GM19455 (cell line): Measurements from ENCODE around the gene ANKHD1.
"Not testable (repeated sequence)": the region's sequence is repeated elsewhere in the genome, so short reads cannot be mapped to it uniquely, and the experiment has no call there.

Source experiments
- ATAC-seq: cut with Tn5 transposase; IDR thresholded peaks from one replicate; pipeline ENCODE4 v1.9.1; 2021; ENCODE audit not compliant: unreplicated experiment

Gene ANKHD1

DNA sequence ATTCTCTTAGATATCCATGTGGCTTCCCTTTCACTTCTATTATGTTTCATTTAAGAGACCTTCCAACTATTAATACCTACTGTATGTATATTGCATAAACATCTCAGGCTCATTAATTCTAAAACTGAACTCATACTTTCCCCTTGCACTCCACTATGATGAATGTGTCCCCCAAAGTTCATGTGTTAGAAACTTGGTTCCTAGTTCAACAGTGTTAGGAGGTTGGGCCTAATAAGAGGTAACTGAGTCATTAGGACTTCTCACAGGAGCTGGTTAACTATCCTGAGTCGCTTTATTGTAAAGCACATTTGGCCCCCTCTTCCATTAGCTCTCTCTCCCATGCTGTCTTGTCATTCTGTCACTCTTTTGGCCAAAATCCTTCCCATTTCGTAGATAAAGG lies 22.0 kb downstream of the ANKHD1 start:
- ATAC-seq, result no peak

DNA sequence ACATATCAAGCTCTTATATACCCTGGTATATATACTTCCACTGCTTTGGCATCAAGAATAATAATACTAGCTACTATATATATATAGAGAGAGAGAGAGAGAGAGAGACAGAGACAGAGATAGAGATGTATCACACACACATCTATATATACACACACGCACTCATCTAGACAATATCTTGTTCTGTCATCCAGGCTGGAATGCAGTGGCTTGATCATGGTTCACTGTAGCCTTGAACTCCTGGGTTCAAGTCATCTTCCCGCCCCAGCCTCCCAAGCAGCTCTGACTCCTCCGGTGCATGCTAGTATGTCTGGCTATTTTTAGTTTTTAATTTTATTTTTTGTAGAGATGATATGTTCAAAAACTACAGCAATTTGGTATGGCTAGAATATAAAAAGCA lies 22.5 kb downstream of the ANKHD1 start:
- no peak for ATAC-seq

DNA sequence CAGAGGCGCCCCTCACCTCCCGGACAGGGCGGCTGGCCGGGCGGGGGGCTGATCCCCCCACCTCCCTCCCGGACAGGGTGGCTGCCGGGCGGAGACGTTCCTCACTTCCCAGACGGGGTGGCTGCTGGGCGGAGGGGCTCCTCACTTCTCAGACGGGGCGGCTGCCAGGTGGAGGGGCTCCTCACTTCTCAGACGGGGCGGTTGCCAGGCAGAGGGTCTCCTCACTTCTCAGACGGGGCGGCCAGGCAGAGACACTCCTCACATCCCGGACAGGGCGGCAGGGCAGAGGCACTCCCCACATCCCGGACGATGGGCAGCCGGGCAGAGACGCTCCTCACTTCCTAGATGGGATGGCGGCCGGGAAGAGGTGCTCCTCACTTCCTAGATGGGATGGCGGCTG lies 26.1 kb downstream of the ANKHD1 start:
- ATAC-seq, result not testable (repeated sequence)

DNA sequence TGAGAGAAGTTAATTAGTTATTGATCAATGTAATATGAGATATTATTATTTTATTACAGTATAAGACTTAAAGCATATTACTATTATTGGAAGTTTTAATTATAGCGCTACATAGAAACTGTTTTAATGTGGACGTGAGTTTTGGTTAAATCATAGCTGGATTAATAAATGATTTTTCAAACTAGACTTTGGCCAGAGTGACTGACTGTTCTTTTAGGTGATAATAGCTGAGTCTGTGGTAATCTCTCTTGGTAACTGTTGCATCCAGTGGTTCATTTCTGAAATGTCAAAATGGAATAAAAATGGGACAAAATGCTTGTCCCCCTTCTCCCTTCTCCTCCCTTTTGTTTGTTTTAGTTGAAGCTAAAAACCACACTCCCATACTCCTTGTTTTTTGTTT lies 28.1 kb downstream of the ANKHD1 start:
- no peak for ATAC-seq

DNA sequence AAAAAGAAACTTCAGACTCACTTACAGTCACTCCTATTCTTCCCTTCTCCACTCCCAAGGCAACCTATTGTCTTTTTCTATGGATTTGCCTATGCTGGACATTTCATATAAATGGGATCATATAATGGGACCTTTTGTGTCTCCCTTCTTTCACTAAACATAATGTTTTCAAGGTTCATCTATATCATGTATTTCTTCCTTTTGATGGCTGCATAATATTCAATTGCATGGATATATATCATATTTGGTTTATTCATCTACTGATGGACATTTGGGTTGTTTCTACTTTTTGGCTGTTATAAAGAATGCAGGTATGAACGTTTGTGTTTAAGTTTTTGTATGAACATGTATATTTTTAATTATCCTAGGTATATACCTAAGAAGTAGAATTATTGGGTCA lies 30.6 kb downstream of the ANKHD1 start:
- no peak for ATAC-seq

DNA sequence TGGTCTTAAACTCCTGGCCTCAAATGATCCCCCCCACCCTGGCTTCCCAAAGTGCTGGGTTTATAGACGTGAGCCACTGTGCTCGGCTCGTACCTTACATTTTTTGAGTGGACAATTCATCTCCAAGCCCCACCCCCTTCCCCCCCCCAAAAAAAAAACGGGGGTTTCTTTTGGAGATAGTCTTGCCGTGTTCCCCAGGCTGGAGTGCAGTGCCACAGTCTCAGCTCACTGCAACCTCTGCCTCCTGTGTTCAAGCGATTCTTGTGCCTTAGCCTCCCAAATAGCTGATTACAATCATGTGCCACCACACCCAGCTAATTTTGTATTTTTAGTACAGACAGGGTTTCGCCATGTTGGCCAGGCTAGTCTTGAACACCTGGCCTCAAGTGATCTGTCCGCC lies 31.3 kb downstream of the ANKHD1 start:
- ATAC-seq, result no peak

DNA sequence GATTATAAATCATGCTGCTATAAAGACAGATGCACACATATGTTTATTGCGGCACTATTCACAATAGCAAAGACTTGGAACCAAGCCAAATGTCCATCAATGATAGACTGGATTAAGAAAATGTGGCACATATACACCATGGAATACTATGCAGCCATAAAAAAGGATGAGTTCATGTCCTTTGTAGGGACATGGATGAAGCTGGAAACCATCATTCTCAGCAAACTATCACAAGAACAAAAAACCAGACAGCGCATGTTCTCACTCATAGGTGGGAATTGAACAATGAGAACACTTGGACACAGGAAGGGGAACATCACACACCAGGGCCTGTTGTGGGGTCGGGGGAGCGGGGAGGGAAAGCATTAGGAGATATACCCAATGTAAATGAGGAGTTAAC lies 55.7 kb downstream of the ANKHD1 start:
- ATAC-seq, result not testable (repeated sequence)

DNA sequence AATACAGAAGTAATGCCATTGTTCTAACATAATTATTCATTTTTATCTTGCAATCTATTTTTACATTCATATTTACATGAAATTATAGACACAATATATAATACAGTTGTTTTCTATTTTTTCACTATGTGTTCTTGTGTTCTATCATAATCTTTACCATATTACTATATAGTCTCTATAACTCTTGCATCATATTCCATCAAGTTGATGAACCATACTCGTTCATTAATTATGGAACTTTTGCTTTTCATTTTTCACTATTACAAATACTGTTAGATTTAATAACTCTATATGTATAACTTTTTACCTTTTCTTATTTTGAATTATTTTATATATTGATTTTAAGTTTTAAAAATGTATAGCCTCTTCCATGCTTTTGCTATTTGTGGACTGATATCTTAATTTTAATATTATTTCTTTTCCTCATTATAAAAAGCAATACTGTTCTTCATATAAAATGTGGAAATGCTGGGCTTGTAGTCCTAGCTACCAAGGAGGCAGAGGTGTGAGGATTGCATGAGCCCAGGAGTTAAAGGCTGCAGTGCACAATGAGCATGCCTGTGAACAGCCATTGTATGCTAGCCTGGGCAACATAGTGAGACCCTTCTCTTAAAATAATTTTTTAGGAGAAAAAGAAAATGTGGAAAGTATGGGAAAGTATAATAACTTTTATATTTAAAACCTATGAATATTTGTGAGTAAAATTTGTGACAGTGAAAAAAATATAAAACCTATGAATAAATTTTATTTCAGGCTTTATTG lies 65.5 kb downstream of the ANKHD1 start:
- no peak for ATAC-seq

DNA sequence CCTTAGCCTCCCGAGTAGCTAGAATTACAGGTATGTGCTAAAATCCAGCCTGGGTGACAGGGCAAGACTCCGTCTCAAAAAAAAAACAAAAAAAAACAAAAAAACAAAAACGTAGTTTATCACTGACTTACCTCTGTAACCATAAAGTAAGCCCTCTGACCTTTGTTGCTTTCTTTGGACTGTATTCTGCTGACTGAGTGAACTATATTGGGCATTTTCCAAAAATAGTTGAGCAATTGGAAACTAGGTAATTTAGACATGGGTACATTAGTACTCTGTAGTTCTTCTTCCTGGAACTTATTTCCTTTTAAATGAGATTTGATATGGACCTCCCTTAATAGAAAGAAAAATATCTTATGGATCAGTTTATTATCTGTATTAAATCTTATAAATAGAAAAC lies 66.6 kb downstream of the ANKHD1 start:
- no peak for ATAC-seq

DNA sequence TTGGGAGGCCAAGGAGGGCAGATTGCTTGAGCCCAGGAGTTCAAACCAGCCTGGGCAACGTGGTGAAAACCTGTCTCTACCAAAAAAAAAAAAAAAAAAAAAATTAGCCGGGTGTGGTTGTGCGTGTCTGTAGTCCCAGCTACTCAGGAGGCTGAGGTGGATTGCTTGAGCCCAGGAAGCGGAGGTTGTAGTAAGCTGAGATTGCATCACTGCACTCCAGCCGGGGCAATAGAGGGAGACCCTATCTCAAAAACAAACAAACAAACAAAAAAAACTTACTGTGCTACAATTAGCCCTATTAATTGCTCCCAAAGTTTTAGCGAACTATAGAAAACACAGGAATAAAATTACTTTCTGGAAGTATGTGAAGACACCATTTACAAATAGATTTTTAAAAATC lies 67.6 kb downstream of the ANKHD1 start:
- ATAC-seq, result no peak

DNA sequence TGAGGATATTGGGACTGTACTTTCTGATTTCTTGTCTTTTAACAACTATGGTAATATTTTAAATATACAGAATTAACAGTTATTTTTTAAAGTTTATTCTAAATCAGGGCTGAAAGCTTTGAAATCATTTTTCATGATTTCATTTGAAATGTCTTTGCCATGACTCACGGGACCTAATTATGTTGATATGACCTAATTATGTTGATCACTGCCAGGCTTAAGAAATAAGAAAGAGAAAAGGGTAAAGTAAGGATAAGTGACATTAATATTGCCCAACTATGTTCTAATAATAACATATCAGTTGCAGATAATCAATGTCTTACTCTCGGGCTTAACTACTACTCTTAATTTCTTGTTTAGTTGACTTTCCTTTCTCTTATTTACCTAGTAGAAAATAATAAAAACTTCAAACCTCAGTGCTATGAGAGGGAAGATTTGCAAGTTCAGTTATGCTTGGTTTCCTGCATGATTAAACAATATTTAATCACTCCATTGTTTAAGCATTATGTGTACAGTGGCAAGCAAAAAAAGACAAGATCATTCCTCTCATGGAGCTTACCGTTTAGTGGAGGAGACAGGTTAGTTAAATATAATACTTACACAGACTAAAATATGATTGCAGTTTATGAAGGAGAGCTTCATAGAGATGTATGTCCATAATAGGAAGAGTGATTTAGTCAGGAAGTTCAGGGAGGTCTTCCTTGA lies 78.8 kb downstream of the ANKHD1 start:
- ATAC-seq, result no peak

DNA sequence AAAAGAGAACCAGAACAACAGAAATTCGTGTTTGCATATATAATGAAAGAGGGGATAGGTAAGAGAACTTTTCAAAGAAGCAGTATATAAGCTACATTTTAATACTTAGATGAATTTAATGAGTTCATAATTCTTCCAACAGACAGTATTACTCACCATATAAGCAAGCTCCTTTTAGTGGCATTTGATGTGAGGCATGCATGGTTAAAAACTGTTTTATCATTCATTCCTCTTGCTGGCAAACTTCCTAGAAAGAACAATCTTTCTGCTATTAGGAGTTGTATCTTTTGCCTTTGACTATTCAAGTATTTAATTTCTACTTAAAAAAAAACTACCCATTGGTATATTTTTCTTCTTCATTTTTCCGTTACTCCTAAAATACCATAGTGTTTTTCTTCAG lies 80.1 kb downstream of the ANKHD1 start:
- ATAC-seq, result no peak

DNA sequence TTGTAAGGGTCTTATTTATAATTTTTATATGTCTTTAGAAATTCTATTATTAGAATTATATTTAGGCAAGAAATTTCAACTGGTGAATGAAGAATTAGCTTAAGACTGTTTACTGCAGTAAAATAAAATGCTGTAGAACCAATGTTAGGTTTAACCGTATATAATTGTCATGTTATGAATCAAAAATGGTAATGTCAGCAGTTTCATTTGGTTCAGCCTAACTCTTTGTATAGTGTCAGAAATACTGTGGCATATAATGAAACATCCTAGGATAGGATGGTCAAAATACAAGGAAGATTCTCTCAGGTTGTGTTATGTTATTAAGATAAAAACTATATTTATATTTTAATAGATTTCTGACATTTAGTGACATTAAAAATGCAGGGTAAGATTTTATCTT lies 81.4 kb downstream of the ANKHD1 start:
- ATAC-seq, result no peak

DNA sequence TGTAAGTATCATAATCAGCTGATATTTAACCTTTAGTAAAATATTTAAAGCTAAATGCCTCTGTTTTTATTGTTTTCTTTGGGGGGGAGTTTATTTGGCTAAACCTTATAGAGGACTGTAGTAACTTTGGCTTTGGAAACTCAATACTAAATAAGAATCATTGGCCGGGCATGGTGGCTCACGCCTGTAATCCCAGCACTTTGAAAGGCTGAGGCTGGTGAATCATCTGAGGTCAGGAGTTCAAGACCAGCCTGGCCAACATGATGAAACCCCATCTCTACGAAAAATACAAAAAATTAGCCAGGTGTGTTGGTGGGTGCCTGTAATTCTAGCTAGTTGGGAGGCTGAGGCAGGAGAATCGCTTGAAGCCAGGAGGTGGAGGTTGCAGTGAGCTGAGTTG lies 86.5 kb downstream of the ANKHD1 start:
- not testable (repeated sequence) for ATAC-seq

DNA sequence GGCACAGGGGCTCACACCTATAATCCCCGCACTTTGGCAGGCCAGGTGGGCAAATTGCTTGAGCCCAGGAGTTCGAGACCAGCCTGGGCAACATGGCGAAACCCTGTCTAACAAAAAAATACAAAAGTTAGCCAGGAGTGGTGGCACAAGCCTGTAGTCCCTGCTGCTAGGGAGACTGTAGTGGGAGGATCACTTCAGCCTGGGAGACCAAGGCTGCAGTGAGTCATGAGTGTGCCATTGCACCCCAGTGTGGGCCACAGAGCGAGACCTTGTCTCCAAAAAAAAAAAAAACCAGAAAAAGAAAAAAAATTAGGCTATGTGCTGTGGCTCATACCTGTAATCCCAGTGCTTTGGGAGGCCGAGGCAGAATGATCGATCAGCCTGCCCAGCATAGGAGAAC lies 87.3 kb downstream of the ANKHD1 start:
- ATAC-seq, result no peak

DNA sequence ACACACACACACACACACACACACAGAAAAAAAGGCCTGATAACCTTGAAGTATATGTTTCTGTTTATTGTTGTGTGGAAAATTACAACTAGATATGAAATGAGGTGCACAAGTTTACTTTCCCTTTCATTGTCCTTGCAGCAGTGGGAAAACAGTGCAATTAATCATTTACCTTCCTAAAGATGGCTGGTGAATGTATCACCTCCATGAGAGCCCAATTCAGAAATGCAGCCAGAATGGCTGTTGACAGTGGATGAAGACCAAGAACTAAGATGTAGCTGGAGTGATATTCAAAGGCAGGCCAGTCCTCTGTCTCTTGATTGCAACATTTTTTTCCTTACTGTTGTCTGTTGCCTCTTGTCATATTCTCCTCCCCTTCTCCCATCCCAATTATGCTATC lies 96.3 kb downstream of the ANKHD1 start:
- no peak for ATAC-seq

DNA sequence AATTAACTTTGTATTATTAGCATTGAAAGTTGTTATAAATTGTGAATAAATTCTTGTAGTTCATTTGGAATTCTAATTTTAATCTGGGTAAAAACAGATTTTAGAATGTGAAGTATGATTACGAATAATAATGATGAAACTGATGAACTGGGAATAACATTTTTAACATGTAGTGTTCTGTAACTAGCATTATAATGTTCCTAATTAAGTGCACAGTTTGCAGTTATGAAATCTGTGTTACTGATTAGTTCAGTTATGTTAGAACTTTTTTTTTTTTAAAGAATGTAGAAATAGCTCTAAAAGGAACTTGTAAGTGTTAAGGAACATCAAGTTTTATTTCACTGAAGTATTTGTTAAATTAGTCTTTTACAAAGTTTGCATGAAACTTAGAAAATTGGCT lies 97.0 kb downstream of the ANKHD1 start:
- no peak for ATAC-seq

DNA sequence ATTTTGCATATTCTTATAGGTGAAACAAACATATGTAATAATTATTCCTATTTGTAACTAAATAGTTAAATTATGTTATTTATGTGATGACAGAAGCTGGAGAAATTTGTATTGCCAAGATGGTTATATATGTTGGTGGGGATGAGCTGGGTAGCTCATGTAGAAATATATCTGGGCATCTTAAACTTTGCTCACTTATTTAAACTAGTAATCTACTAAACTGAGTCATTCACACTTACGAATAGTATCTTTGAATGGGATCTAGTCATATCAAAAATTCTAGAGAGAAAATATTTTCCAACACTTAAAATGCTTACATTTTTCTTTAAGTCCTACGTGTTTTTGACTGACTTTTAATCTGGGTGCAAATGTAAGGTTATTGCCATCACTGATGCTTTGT lies 101.2 kb downstream of the ANKHD1 start:
- ATAC-seq, result no peak

DNA sequence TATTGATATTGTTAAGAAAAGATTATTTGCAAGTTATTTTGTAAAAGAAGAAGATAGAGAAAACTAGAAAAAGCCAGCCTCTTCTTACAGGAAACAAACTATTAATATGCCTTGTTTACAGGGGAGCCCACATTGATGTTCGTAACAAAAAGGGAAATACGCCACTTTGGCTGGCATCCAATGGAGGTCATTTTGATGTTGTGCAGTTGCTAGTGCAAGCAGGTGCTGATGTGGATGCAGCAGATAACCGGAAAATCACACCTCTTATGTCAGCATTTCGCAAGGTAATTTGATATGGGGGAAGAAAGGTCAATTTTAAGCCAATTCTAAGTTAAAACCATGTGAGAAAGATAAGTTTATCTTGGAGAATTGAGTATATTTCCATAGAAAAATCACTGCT lies 108.3 kb downstream of the ANKHD1 start:
- ATAC-seq, result no peak

DNA sequence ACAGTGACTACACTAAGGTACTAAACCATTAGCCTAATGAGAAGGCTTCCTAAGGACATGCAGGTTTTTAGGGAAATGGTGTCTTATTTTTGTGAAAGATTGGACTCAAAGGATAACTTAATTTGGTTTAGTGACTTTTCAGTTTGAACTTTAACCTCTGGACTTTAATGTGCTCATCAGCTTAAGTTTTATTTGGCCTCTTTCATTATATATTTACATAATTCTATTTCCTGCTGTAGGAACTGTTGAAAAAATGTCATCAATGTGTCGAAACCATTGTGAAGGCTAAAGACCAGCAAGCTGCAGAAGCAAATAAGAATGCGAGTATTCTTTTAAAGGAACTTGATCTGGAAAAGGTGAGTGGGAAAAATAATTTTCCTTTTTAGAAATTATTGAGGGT lies 111.5 kb downstream of the ANKHD1 start:
- ATAC-seq, result no peak

DNA sequence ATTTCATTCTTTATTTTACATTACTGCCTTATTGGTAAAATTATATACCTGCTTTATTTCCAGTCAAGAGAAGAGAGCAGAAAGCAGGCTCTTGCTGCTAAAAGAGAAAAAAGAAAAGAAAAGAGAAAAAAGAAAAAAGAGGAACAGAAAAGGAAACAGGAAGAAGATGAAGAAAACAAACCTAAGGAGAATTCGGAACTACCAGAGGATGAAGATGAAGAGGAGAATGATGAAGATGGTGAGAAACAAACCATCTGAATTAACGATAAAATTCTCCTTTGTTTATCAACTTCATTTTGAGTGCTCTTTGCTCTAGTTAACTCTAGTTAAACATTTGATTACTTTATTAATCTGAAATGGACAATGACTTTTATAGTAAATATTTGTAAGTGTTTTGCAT lies 122.4 kb downstream of the ANKHD1 start:
- no peak for ATAC-seq

DNA sequence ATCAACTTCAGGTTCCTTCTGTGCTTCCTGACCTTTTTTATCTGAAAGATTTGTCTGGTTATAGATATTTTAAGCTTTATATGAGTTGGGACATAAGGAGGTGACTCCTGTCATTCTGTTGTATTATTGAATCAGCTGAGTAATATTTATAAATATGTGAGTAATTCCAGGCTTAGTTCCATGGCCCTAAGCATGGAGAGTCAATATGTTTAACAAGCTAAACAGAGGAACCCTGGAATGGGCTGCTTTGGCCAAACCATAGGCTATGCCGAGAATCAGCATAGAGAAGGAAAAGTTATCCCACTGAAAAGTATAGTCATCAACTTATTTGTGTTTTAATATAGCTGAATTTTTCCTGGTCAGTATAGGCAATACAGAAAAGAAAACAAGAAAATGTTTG lies 138.6 kb downstream of the ANKHD1 start:
- no peak for ATAC-seq

DNA sequence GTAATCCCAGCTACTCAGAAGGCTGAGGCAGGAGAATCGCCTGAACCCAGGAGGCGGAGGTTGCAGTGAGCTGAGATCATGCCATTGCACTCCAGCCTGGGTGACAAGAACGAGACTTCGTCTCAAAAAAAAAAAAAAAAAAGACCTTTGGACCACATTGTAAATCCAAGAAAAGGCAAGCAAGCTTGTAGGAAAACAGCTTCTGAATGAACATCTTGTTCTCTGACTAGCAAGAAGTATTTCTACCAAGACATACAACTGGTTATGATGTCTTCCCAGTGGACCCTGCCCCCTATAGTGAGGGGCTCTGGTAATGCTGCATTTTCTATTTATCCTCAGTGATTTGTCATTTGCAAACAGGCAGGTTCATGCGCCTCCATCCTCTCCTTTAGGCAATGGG lies 141.3 kb downstream of the ANKHD1 start:
- ATAC-seq, result no peak
